OCI-LY3 (cell line): ENCODE results near the gene CHST8.

ENCODE experiments used
- H2AFZ ChIP-seq: fragments of 200-600, 300-600 bp; shearing (Covaris generic); 2 replicates; pipeline ENCODE4 v1.6.0; 2014; ENCODE audit warnings: antibody characterized with exemption, low read depth, low read length
- H3K27ac ChIP-seq: fragments of 200-600, 300-600 bp; sonication (generic); 2 replicates; pipeline ENCODE4 v1.5.1; 2014; ENCODE audit warnings: mild to moderate bottlenecking, low read length, moderate library complexity, mixed read lengths
- H3K27me3 ChIP-seq: fragments of 200-600, 300-600 bp; sonication (generic); 2 replicates; pipeline ENCODE4 v1.6.1; 2014; ENCODE audit warnings: low read depth, low read length, mixed read lengths
- H3K36me3 ChIP-seq: fragments of 200-600, 300-600 bp; sonication (generic); replicated peaks from 2 replicates; pipeline ENCODE3; 2014; ENCODE audit warnings: low read depth, low read length, mixed read lengths
- H3K4me1 ChIP-seq: fragments of 300-600, 200-600 bp; sonication (generic); 2 replicates; pipeline ENCODE4 v1.6.1; 2014; ENCODE audit warnings: low read length, mixed read lengths
- H3K4me2 ChIP-seq: fragments of 200-600, 300-600 bp; sonication (generic); 2 replicates; pipeline ENCODE4 v1.6.1; 2014; ENCODE audit warnings: low read length, mixed read lengths
- H3K4me3 ChIP-seq: fragments of 300-600, 200-600 bp; sonication (generic); 2 replicates; pipeline ENCODE4 v1.5.1; 2014; ENCODE audit warnings: antibody characterized with exemption, mild to moderate bottlenecking, low read length, moderate library complexity
- H3K79me2 ChIP-seq: fragments of 300-600, 200-600 bp; shearing (Covaris generic); 2 replicates; pipeline ENCODE4 v1.6.1; 2014; ENCODE audit warnings: mild to moderate bottlenecking, low read length, mixed read lengths
- H3K9ac ChIP-seq: fragments of 300-600, 200-600 bp; shearing (Covaris generic); 2 replicates; pipeline ENCODE4 v1.6.0; 2014; ENCODE audit warnings: mild to moderate bottlenecking, low read length, moderate library complexity
- H3K9me3 ChIP-seq: fragments of 200-600, 300-600 bp; shearing (Covaris generic); 2 replicates; pipeline ENCODE4 v1.6.1; 2014; ENCODE audit warnings: low read length, mixed read lengths; ENCODE audit not compliant: insufficient read depth
- H4K20me1 ChIP-seq: fragments of 200-600, 300-600 bp; sonication (generic); 2 replicates; pipeline ENCODE4 v1.6.1; 2016; ENCODE audit warnings: low read length, mixed read lengths; ENCODE audit not compliant: insufficient read depth
- EZH2phosphoT487 ChIP-seq: fragments of 200-600 bp; shearing (Covaris generic); IDR thresholded peaks from 2 replicates; pipeline ENCODE4 v1.6.1; 2018; ENCODE audit warnings: antibody characterized with exemption, mixed run types, low read depth
- TF ChIP-seq, protein P1 (sequence below): fragments of 200-600, 300-600 bp; sonication (generic); IDR thresholded peaks from 2 replicates; pipeline ENCODE4 v1.5.1; 2014; ENCODE audit warnings: antibody characterized with exemption, low read length, low read depth

Gene CHST8

DNA sequence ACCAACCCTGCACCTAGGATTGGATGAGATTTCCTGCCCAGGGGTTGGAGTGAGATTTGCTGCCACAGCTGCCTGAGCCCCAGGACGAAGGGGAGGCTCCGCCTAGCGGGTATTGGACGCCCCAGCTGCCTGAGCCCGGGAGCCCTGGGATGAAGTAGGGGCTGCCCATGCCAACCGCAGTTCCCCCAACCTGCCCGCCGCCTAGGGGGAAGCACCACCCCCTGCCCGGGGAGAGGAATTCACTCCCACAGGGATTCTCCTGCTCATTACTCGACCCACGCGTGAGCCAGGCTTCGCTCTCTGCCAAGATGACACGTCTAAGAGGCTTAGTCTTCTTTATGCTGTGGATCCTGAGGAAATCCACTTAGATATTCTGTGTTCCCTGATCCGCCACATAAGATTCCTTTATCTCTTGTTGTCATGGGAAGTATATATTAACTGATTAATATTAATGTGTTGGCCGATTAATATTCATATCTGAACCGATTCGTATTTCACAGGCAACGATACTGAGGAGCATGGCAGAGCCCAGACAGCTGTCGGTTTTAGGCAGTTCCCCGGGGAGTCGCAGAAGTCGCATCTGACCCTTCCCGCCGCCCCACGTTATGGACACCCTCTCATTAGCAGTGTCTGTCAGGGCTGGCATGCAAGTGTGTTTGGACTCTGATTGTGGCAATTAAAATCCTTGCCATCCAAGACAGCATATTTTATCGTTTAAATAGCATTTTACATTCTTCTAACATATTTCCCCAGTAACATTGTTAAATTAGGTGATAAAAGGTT lies 130.5 kb downstream of the CHST8 start:
- Histone ChIP-seq H3K36me3 (no peaks in the 10 kb centered on the region), H2AFZ (no peak overlapping the region), H4K20me1 (no peaks in the 10 kb centered on the region), H3K27me3 (no peaks in the 10 kb centered on the region), H3K9ac (no peak overlapping the region), H3K79me2 (no peaks in the 10 kb centered on the region), H3K4me1 (no peaks in the 10 kb centered on the region), H3K4me3 (no peak overlapping the region), H3K9me3 (no peaks in the 10 kb centered on the region), H3K27ac (no peak overlapping the region), H3K4me2 (no peak overlapping the region)
- TF ChIP-seq, protein P1, sequence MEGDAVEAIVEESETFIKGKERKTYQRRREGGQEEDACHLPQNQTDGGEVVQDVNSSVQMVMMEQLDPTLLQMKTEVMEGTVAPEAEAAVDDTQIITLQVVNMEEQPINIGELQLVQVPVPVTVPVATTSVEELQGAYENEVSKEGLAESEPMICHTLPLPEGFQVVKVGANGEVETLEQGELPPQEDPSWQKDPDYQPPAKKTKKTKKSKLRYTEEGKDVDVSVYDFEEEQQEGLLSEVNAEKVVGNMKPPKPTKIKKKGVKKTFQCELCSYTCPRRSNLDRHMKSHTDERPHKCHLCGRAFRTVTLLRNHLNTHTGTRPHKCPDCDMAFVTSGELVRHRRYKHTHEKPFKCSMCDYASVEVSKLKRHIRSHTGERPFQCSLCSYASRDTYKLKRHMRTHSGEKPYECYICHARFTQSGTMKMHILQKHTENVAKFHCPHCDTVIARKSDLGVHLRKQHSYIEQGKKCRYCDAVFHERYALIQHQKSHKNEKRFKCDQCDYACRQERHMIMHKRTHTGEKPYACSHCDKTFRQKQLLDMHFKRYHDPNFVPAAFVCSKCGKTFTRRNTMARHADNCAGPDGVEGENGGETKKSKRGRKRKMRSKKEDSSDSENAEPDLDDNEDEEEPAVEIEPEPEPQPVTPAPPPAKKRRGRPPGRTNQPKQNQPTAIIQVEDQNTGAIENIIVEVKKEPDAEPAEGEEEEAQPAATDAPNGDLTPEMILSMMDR = no peak
- TF ChIP-seq EZH2phosphoT487 = no peak

DNA sequence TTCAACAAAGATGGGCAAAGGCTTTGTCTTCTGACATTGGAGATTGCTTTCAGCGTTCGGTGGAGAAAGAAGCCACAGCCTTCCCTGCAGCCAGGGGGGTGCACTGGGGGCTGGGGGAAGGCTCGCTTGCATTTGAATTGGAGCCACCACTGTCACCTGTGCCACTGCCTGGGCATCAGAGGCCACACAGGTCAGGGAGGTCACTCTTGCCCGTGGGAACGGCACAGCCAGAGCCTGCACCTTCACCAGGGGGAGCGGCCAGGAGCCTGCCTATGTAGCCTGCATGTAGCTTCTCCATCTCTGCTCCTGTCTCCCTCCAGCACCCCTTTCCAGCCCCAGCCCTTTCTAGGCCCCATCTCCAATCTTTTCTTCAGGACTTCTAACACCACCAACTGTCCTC lies 131.2 kb downstream of the CHST8 start:
- Histone ChIP-seq H4K20me1 (no peaks in the 10 kb centered on the region), H3K79me2 (no peaks in the 10 kb centered on the region), H3K9ac (no peak overlapping the region), H2AFZ (no peak overlapping the region), H3K27me3 (no peaks in the 10 kb centered on the region), H3K4me2 (no peak overlapping the region), H3K27ac (no peak overlapping the region), H3K4me1 (no peaks in the 10 kb centered on the region), H3K9me3 (no peaks in the 10 kb centered on the region), H3K36me3 (no peaks in the 10 kb centered on the region), H3K4me3 (no peak overlapping the region)
- no peak for TF ChIP-seq EZH2phosphoT487
- TF ChIP-seq, protein P1 = no peak

DNA sequence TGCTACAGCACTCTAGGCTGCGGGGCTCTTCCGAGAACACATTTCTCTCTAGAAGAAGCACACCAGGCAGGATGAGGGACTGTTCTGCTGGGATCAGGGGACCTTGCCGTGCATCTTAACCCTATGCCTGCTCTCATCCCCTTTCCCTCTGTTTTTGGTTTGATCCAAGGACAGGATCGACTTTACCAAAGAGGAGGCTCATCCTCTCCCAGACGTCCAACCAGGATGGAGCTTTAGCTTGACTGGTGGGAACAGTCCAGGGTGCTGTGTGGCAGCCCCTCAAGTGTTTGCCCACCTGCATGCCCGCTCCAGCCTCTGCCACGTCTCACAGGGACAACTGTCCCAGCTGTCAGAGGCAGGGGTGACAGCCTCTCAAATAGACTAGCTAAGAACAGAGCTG lies 132.6 kb downstream of the CHST8 start:
- H3K4me2 ChIP-seq = no peak overlapping the region
- H2AFZ ChIP-seq = no peak overlapping the region
- H3K36me3 ChIP-seq = no peaks in the 10 kb centered on the region
- no peaks in the 10 kb centered on the region for H3K9me3 ChIP-seq
- H3K27me3 ChIP-seq = no peaks in the 10 kb centered on the region
- TF ChIP-seq, protein P1 = no peak
- no peak for TF ChIP-seq EZH2phosphoT487
- no peaks in the 10 kb centered on the region for H3K79me2 ChIP-seq
- H4K20me1 ChIP-seq = no peaks in the 10 kb centered on the region
- H3K27ac ChIP-seq = no peak overlapping the region
- H3K9ac ChIP-seq = no peak overlapping the region
- H3K4me1 ChIP-seq = no peaks in the 10 kb centered on the region
- H3K4me3 ChIP-seq = no peak overlapping the region

DNA sequence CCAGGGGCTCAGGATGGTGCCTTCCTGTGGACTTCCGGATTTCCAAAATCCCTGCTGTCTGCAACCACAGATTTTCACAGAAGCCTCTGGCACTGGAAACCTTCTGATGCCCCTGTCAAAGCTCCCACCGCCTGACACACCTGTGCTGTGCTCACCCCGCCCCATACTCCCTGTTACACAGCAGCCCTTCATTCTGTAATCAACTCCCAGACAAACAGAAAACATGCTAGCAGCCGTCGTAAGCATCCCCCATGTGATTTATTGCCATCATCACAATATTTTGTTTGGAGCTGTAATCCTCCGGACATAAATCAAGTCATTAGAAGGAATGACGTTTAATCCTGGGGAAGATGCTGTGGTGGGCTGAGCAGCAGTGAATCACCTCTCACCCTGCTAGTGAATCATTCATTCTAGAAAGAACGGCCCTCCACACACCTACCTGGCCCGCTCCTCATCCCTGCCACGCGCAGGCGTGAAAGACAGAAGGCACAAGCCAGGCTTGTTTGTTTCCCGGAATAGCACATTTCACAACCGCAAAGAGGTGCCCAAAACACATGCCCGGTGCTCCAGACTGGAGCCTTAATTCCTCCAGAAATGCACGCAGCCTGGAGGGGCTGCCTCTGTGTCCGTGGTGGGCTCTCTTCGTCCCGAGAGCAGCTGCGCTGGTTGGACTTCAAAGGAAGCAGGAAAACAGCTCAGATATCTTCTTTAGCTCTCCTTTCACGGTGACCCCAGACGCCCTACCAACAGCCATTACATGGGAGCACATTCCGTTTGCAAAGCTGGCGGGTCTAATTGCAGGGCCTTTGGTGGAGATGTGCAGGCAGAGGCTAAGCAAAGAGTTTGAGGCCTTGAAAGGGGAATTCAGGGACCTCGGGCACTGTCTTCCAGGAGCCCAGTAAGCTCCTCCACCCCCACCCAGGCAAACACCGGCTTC lies 133.6 kb downstream of the CHST8 start:
- Histone ChIP-seq H3K79me2 (no peaks in the 10 kb centered on the region), H3K9ac (no peak overlapping the region), H3K36me3 (no peaks in the 10 kb centered on the region), H3K9me3 (no peaks in the 10 kb centered on the region), H3K27me3 (no peaks in the 10 kb centered on the region), H4K20me1 (no peaks in the 10 kb centered on the region), H3K4me1 (no peaks in the 10 kb centered on the region), H3K27ac (no peak overlapping the region), H3K4me2 (no peak overlapping the region), H3K4me3 (no peak overlapping the region), H2AFZ (no peak overlapping the region)
- TF ChIP-seq, protein P1 = no peak
- no peak for TF ChIP-seq EZH2phosphoT487
